ENCODE data around the gene GDAP1L1.

The GDAP1L1 gene

DNA sequence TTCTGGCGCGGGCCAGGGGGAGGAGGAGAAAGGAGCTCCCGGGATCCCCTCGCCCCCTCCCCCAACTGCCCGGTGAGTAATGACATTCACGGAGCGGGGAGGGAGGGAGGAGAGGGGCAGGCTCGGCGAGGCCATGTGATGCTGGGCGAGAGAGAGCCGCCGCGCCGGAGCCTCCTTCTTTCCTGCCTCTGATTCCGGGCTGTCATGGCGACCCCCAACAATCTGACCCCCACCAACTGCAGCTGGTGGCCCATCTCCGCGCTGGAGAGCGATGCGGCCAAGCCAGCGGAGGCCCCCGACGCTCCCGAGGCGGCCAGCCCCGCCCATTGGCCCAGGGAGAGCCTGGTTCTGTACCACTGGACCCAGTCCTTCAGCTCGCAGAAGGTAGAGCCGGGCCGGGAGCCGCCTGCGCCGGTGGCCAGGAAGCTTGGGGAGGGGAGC lies at the start of gene GDAP1L1:
Gene GDAP1L1 (plus strand): TSS at position 178 of the 441 bp plus-strand sequence. CDS start 27 bp downstream, at position 205.
- DNase-seq (ENCODE audit: low read depth in 1 of 2, low spot score in 1 of 2): no peak

DNA sequence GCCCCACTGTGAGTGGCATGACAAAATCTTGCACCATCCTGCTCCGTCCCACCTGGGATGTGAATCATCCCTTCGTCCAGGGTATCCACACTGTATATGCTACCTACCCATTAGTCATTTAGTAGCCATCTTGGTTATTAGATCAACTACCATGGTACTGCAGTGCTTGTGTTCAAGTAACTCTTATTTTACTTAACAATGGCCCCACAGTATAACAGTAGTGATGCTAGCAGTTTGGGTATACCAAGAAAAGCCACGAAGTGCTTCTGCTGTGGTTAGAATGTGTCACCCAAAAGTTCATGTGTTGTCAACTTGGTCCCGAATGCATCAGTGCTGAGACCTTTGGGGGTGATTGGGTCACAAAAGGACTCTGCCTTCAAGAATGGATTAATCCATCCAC lies 48.2 kb upstream of the GDAP1L1 start:
- no peak for DNase-seq (ENCODE audit: low read depth in 1 of 2, low spot score in 1 of 2)

DNA sequence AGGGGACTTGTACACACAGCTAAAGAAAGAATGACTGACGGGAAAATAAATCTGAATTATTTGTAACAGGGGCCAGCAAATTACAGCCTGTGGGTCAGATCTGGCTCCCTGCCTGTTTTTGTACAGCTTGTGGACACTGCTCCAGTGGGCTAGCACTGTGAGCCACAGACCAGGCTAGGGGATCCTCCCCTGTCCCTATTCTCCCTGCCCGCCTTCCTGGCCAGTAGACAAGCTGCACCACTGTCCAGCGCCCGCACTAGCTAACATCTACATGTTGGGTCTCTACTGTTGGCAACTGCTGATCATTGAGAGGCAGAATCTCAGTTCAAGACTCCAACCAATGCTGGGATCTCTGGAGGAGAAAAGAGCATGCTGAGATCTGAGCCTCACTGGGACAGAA lies 47.2 kb upstream of the GDAP1L1 start:
- no peak for DNase-seq (ENCODE audit: low read depth in 1 of 2, low spot score in 1 of 2)

DNA sequence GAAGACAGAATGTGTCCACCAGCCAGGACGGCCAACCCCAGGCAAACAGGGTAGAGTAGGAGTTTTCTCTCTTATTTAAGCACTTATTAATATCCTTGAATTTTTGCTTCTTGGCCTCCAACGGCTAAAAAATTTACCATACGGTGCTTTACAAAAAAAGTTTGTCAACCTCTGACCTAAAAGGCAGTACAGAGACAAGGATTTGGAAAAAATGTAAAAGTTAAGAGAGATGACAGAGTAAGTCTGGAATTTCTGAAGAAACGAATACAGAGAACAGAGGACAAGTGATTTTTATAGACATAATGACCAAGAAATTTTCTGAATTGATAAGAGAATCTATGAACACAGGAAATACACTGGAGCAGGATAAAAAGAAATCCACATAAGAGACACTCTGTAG lies 46.7 kb upstream of the GDAP1L1 start:
- no peak for DNase-seq (ENCODE audit: low read depth in 1 of 2, low spot score in 1 of 2)

DNA sequence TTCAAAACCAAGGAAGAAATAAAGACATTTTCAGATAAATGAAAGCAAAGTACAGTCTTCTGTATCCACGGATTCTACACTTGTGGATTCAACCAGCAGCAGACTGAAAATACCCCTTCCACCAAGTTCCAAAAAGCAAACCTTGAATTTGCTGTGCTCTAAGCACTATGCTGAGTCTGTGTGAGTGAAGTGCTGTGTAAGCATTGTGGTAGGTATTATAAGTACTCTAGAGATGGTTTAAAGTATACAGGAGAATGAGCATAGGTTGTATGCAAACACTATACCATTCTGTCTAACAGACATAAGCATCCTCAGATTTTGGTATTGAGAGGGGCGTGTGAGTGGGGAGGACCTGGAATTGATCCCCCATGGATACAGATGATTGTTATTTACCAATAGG lies 46.1 kb upstream of the GDAP1L1 start:
- no peak for DNase-seq (ENCODE audit: low read depth in 1 of 2, low spot score in 1 of 2)

DNA sequence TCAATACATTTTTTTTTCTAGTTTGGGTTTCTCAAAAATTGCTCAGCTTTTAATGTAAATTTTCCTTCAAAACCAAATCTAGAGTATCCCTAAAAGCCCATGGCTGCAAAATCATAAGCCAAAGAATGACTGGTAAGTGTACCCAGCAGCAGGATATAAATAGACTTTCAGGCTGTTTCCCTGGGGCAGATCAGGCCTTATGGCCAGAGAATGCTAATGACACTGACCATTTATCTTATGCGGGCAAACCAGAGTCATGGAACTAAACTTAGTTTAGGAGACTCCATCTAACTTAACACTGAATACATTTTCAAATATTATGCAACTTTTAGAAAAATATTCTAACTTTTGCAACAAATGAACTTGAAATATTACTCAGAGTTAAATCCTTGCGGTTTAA lies 43.9 kb upstream of the GDAP1L1 start:
- DNase-seq (ENCODE audit: low read depth in 1 of 2, low spot score in 1 of 2): no peak

DNA sequence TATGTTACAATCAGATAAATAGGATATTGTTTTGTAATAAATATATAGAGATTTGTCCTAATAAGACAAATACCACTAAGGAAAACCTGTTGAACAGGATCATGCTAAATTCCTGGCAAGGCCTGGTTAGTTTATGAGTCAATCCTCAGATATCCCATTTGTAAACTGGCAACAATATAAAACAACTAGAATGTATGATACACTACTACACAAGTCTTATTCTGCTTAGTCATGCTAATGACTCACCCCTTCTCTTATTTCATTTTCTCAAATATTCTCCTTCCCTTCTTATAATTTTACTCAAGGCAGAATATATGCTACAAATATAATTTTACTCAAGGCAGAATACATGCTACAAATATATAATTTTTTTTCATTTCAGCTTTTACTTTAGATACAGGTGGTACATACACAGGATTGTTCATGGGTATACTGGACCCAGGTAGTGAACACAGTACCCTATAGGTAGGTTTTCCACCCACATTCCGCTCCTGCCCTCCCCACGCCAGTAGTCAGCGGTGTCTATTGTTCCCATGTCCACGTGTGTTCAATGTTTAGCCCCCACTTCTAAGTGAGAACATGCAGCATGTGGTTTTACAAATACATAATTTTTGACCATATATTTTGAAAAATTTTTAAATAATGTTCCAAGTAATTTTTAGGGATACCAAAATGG lies 42.8 kb upstream of the GDAP1L1 start:
- no peak for DNase-seq (ENCODE audit: low read depth in 1 of 2, low spot score in 1 of 2)

DNA sequence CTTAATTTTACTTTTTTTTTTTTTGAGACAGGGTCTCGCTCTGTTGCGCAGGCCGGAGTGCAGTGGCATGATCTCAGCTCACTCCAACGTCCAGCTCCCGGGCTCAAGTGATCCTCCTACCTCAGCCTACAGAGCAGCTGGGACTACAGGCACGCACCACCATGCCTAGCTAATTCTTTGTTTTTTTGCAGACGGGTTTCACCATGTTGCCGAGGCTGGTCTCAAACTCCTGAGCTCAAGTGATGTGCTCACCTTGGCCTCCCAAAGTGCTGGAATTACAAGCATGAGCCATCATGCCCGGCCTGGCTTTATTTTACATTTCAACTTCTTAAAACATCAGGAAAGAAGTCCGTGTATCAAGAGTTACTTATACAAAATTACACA lies 42.3 kb upstream of the GDAP1L1 start:
- DNase-seq (ENCODE audit: low read depth in 1 of 2, low spot score in 1 of 2): no peak

DNA sequence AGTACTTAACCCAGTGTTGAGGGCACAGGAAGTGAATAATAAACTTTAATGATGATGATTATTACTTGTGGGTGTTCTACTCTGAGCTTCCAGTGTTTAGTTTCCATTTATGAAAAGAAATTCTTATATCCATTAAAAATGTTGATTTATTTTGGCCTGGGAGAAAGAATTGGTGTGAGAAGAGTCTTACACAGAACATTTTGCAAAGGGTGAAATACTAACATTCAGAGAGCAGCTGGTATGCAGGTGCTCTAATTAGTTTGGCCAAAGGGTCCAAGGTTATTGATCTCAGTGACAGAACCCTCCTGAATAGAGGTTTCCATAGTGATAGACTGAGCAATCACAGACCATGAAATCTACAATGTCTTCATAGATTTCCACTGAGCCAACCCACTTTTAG lies 41.0 kb upstream of the GDAP1L1 start:
- DNase-seq (ENCODE audit: low read depth in 1 of 2, low spot score in 1 of 2): no peak

DNA sequence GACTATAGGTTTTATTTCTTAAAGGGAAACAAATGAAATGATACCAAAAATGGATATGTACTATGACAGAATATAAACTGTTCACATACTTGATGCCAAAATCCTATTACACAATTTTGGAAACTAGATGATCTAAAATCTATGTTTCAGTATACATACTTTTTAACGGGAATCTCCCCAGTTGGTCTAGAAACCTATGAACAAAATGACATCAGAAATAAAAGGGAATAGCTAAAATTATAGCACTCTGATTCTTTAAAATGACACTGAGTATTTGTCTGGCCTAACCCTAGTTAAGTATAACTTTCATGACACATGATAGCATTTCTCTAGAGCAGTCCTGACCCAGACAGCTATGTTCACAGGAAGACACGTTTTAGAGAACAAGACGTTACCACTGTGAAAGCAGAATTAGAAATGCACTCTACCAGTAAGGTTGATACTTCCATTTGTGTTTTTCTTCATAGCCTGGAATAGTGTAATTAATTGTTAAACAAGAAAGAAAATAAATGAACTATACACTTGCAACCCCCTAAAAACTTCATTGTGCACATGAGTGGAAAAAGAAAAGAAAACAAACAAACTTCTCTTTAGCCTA lies 39.9 kb upstream of the GDAP1L1 start:
- DNase-seq (ENCODE audit: low read depth in 1 of 2, low spot score in 1 of 2): no peak

DNA sequence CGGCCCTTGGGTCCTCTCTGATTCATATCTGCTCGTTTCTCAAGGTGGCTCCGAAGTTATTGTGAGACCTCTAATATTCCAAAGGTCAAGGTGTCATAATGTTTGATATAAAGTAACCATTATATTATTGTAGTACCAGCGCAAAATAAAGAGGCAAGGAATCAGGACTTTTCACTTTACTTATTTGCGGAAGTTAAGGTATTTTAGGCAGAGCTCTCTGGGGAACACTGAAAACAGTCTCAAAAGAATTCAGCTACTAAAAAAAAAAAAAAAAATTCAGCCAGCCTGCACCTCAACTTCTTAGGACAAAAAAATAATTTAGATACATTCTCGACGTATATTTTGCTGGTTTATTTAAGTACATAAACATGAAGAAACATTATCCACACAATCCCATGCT lies 38.9 kb upstream of the GDAP1L1 start:
- DNase-seq (ENCODE audit: low read depth in 1 of 2, low spot score in 1 of 2): no peak

DNA sequence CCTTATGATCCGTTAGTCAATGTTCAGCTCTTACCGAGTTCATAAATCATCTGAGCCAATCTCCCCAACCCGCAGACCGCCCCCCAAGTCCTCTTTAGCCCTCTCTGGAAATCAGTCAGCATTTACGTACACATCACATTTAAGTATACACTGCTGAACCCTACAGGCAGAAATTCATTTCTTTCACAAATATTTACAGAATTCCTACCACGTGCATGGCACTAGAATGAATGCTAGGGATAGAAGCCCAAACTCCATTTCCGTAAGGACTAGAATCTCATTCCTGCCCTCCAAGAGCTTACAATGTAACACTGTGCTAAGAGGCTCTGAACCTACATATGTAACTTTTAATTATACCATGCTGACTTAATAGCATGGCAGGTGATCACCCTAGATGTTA lies 38.3 kb upstream of the GDAP1L1 start:
- no peak for DNase-seq (ENCODE audit: low read depth in 1 of 2, low spot score in 1 of 2)

DNA sequence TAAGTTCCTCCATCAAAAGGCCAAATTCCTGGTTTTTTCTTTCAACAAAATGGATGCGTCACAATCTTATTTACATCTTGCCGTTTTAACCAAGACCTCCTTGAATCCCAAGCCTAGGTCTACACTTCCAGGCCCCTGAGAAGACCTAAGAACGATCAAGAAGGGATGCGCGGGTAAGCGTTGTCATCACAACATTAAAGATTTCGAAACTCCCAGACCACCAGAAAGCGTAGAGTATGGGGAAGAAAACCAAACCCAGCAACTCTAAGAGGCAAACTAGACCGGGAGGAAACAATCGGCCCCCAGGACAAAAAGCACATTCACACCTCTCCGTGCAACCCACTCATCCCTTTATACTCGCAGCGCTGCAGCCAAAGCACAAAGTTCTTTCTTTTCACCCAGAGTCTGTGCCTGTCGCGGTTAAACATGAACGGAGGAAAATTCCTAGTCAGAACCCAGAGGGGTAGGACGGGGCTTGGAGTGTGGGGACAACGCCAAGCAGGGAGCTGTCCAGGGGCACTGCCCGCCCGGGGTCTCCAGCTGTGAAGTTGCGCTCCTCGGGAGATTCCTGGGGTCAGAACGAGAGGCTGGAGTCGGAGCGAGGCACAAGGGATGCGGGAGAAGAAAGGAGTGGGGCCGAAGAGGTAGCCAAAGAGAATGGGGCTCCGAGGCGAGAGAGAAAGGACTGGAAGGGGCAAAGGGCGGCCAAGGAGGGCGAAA lies 37.3 kb upstream of the GDAP1L1 start:
- DNase-seq (ENCODE audit: low read depth in 1 of 2, low spot score in 1 of 2): no peak

DNA sequence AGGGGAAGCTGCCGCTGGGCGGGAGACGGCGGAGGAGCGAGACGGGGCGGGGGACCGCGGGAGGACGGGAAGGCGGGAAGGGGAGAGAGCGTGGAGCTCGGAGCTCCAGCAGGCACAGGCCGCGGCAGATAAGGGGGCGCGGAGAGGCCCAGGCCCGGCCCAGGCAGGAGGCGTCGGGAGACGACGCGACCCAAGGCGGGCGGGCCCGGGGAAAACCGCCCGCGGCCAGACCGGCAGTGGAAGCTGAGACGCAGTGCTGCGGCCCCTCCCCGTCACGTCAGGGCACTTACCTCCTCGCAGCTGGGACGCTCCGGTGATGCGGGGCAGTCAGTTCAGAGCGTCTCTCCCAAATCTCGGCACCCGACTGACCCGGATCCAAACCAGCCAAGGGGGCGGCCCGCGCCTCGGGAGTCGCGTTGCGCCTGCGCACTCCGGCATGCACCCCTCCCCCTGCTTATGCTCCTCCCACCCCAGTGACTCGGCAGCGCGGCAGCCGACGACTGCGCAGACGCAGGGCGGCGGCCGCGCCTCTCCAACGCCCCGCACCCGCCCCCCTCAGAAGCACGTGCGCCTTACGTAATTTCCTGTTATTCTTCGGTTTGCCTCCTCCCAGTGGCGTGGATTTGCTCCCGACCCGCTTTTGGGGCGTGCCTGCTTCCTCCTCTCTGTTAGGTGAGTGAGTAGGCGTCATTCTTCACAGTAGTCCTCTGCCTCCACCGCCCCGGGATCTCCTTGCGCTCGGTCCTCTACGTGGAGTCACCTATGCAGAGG lies 36.5 kb upstream of the GDAP1L1 start, which contains the start of gene OSER1:
Gene OSER1 (minus strand): TSS at position 366 of the 771 bp plus-strand sequence. CDS start 3,814 bp downstream, outside the sequence.
- DNase-seq (ENCODE audit: low read depth in 1 of 2, low spot score in 1 of 2): peak; percentile 94 to 98

DNA sequence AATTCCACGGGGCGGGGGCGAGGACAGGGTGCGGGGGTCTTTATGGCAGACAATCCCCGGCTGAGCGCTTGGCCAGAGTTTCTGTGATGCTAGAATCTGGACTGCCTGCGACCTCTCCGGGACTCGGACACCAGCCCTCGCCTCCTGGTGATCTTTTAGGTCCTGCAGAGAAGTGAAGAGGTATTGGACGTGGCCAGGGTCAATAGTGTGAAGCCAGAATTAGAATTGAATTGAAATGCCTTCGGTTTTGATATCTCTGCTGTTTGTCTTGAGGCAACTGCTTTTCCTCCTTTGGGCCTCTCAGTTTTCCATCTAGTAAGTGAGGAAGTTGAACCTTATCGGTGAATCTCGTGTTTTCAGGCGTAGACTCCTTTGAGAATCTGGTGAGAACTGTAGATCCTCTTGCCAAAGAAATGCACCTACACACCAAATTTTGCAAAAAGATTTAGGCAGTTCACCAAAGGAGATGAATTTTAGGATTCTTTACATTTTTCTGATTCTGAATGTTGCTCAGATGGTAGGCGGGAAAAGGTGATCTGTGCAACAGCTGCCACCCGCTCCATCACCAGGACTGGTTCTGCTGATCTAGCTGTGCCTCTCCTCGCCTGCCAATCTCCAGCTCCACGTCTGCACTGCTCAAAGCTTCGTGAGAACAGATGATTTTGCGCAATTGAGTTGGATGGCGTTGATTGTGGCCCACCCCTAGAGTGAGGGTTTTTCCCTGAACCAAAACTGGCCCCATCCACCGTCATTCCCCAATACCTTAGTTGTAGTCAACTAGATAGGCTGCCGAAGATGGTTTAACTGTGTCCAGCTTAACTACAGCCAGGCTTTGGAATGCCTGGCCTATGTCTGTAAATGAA lies 35.7 kb upstream of the GDAP1L1 start:
- no peak for DNase-seq (ENCODE audit: low read depth in 1 of 2, low spot score in 1 of 2)

DNA sequence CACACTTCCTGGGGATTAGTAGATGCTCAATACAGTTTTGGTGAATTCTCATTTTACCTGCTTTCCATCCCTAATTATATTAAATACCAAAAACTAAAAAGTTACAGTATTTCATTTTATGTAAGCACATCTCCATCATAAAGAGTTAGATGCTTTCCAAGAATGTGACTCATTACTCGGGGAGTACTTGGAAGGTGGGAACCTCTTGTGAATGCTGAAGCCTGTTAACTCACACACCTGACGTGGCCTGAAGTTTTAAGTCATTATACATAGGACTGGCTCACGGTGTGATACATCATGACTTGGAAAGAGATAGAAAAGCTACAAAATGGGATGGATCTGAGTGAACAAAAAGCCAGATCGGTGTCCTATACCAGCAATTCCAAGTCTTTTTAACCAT lies 34.3 kb upstream of the GDAP1L1 start:
- no peak for DNase-seq (ENCODE audit: low read depth in 1 of 2, low spot score in 1 of 2)

DNA sequence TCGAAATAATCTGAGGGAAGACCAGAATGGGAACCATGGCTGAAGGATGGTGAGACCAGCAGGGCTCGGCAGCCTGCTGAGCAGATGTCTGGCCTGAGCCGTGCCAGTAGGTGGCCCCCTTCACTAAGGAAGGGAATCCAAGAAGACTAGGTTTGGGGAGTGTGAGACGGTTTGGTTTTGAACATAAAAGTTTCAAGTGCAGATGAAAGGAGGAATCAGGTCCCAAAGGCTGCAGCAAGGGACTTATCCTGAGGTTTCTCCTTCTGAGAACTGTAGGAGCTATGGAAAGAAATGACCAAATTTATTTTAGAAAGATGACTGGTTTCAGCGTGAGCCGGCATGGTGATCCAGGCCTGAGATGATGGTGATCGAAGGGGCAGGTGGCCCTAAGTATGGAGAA lies 32.0 kb upstream of the GDAP1L1 start:
- peak; percentile 37 to 58 for DNase-seq (ENCODE audit: low read depth in 1 of 2, low spot score in 1 of 2)

DNA sequence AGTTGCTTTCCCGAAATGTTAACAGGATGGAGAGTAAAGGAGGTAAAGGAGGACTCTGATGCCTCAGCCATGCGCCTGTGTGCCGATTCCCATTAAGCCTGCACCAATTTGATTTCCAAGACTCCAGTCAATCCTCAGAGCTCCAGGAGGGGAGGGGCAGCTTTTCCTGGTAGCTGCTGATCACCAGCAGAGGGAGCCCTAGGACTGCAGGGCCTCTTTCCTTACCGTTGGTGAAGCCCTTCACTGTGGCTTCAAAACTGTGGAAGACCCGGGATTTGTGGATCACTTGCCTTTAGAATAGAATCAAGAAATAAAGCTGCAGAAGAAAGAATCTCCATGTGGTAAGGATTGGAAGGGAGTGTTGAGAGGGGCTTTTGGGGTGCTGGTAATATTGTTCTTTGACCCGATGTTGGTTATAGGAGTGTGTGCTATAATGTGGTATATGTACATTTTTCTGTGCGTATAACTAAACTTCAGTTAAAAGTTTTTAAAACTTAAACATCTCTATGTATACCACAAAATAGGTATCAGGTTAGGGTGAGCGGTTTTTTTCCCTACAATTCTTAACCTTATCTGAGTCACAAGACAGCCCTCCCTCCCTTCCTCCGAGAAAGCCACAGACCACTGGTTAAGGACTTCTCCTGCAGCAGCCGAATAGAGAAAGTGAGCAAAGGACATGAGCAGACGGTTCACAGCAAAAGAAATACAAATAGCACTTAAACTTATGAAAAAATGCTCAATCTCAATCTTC lies 29.6 kb upstream of the GDAP1L1 start:
- peak in 1 of 2 donors; percentile 61 for DNase-seq (ENCODE audit: low read depth in 1 of 2, low spot score in 1 of 2)

DNA sequence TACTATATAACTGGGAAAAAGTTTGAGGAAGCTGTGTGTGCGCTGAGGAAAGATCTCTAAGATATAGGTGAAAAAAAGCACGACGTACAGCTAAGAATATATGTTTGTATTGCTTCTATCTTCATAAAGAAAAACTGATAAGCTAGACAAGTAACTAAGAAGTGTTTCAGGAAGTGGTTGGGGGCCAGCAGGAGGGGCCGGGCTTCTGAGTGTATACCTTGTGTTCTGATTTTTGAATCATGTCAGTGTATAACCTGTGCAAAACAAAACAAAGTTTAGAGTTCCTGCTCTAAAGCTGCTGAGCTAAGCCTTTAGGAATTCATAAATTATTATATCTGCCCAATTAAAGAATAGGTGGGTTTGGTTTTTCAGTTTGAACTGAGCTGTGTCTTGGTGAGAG lies 28.7 kb upstream of the GDAP1L1 start:
- no peak for DNase-seq (ENCODE audit: low read depth in 1 of 2, low spot score in 1 of 2)

DNA sequence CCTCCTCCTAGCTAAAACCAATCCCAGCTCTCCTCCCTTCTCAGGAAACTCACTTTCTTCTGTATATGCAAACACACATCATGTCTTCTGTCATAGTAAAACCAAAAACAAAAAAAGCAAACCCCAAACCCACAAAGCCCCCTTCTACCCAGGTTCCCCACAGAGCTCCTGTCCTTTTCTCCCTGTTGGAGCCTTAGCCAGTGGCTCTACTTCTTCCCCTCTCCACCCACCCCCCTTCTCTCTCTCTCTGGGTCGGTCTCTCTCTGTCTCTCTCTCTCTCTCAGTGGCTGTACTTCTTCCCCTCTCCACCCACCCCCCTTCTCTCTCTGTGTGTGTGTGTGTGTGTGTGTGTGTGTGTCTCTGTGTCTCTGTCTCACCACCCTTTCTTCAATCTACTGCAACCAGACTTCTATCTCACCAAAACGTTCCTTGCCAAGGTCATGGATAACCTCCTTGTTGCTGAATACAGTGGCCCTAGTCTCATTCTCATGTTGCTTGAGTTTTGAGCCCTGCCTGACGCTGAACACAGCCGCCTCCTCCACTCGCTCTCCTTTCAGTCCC lies 27.9 kb upstream of the GDAP1L1 start:
- no peak for DNase-seq (ENCODE audit: low read depth in 1 of 2, low spot score in 1 of 2)
